K562 (cell line): Measurements from ENCODE around the gene FLAD1. TPM values are rescaled to one million over a fixed set of nuclear protein-coding genes. Genes with fewer than 3 reads are reported as not detected.
A peak's percentile ranks its signal among the peaks of the same experiment; 100 is the strongest.

Source experiments
- CCNT2 ChIP-seq: IDR thresholded peaks from 2 replicates; pipeline ENCODE4 v1.6.1; 2011; ENCODE audit warnings: borderline replicate concordance, low read depth, mild to moderate bottlenecking, moderate library complexity, mixed read lengths, low read length; ENCODE audit not compliant: insufficient read length; ENCODE audit errors: extremely low read depth
- HNRNPK ChIP-seq: fragments of 200-400 bp; formaldehyde crosslinking; IDR thresholded peaks from one replicate; pipeline ENCODE4 v1.6.1; 2018; ENCODE audit warnings: mild to moderate bottlenecking, low read depth, low read length; ENCODE audit not compliant: poor library complexity, severe bottlenecking
- MAFK ChIP-seq: IDR thresholded peaks from 2 replicates; pipeline ENCODE4 v1.6.1; 2011; ENCODE audit warnings: low read length, improper control_type of control experiment
- MEF2D ChIP-seq: conservative IDR thresholded peaks from 2 replicates; pipeline ENCODE4 v1.6.1; 2016; ENCODE audit warnings: low read depth, missing genetic modification characterization, missing compliant biosample characterization
- POLR2AphosphoS5 ChIP-seq: IDR thresholded peaks from 2 replicates; pipeline ENCODE4 v1.6.1; 2011; ENCODE audit warnings: mild to moderate bottlenecking, low read depth, low read length, moderate library complexity; ENCODE audit not compliant: control insufficient read depth, insufficient read depth
- PRMT5 ChIP-seq: sonication (generic); formaldehyde crosslinking; IDR thresholded peaks from 2 replicates; pipeline ENCODE4 v1.5.0; 2020; ENCODE audit warnings: missing genetic modification reagents
- RFX1 ChIP-seq: fragments of 450-650 bp; IDR thresholded peaks from 2 replicates; pipeline ENCODE4 v1.6.1; 2016; ENCODE audit warnings: mild to moderate bottlenecking, moderate library complexity
- SMARCA4 ChIP-seq: fragments of 450-650 bp; IDR thresholded peaks from 2 replicates; pipeline ENCODE4 v1.6.1; 2016
- SOX6 ChIP-seq: fragments of 450-650 bp; IDR thresholded peaks from 2 replicates; pipeline ENCODE4 v1.6.1; 2014; ENCODE audit warnings: mild to moderate bottlenecking
- SUPT5H ChIP-seq: fragments of 450-650 bp; IDR thresholded peaks from 2 replicates; pipeline ENCODE4 v1.6.1; 2016
- XRCC4 ChIP-seq: IDR thresholded peaks from one replicate; pipeline ENCODE4 v1.6.1; 2011; ENCODE audit not compliant: insufficient read depth, insufficient read length; ENCODE audit errors: extremely low read depth
- YBX1 ChIP-seq: fragments of 450-650 bp; IDR thresholded peaks from 2 replicates; pipeline ENCODE4 v1.7.1; 2016; ENCODE audit warnings: mild to moderate bottlenecking
- ZNF668 ChIP-seq: fragments of 250-450 bp; sonication (Bioruptor Pico); IDR thresholded peaks from 2 replicates; pipeline ENCODE4 v1.8.0; 2022; ENCODE audit warnings: mild to moderate bottlenecking, inconsistent platforms
- ZNF699 ChIP-seq: fragments of 250-450 bp; sonication (Bioruptor Pico); IDR thresholded peaks from 2 replicates; pipeline ENCODE4 v1.8.0; 2021; ENCODE audit warnings: mild to moderate bottlenecking, moderate library complexity; ENCODE audit not compliant: insufficient replicate concordance
- ZNF75A ChIP-seq: fragments of 450-650 bp; formaldehyde crosslinking; IDR thresholded peaks from 2 replicates; pipeline ENCODE4 v1.4.0; 2020; ENCODE audit warnings: mild to moderate bottlenecking
- polyA plus RNA-seq, 8 experiments: library from polyadenylated mRNA; depleted of rRNA in 4 of 8; stranded (reverse) in 5 of 8; unstranded in 3 of 8; fragments of >200 nt; fragmentation: Nextera tagmentation in 2 of 8; fragmentation: Illumina TruSeq in 1 of 8; extraction: Ambion mirVana in 2 of 8; extraction: Trizol in 1 of 8; gene quantifications; 2 replicates each; pipeline versions ENCODE4 v1.2.1 to v1.2.3, GENCODE V29; 2011 to 2014; ENCODE audit warnings: inconsistent platforms in 1 of 8, missing spikeins in 1 of 8
- total RNA-seq, 7 experiments: library from RNA; depleted of rRNA in 6 of 7; stranded (reverse); fragments of >200 nt in 6 of 7; fragmentation: Illumina TruSeq in 2 of 7; extraction: Trizol in 2 of 7; gene quantifications; 2 replicates each; pipeline versions ENCODE4 v1.2.1 to v1.2.3, GENCODE V29; 2011 to 2021; ENCODE audit warnings: low replicate concordance in 1 of 7
- TF ChIP-seq, protein P1 (sequence below): fragments of 250-450 bp; sonication (Bioruptor Pico); IDR thresholded peaks from 2 replicates; pipeline ENCODE4 v1.5.1; 2021; ENCODE audit warnings: mild to moderate bottlenecking
- TF ChIP-seq, protein P2 (sequence below): fragments of 450-650 bp; IDR thresholded peaks from 2 replicates; pipeline ENCODE4 v1.6.1; 2016; ENCODE audit warnings: borderline replicate concordance
- TF ChIP-seq, protein P3 (sequence below): fragments of 250-450 bp; sonication (Bioruptor Pico); IDR thresholded peaks from 2 replicates; pipeline ENCODE4 v1.5.0; 2021
- TF ChIP-seq, protein P4 (sequence below): fragments of 200-800 bp; sonication (Bioruptor generic); IDR thresholded peaks from 2 replicates; pipeline ENCODE4 v1.6.1; 2016; ENCODE audit warnings: missing genetic modification characterization, missing compliant biosample characterization

Gene FLAD1
- total and polyA plus RNA-seq, 9 of the 15 experiments (the other 6 are each of a cell fraction or from before 2014, with no cell fraction given), result 24.9 to 85.8 (median 67.0) TPM

DNA sequence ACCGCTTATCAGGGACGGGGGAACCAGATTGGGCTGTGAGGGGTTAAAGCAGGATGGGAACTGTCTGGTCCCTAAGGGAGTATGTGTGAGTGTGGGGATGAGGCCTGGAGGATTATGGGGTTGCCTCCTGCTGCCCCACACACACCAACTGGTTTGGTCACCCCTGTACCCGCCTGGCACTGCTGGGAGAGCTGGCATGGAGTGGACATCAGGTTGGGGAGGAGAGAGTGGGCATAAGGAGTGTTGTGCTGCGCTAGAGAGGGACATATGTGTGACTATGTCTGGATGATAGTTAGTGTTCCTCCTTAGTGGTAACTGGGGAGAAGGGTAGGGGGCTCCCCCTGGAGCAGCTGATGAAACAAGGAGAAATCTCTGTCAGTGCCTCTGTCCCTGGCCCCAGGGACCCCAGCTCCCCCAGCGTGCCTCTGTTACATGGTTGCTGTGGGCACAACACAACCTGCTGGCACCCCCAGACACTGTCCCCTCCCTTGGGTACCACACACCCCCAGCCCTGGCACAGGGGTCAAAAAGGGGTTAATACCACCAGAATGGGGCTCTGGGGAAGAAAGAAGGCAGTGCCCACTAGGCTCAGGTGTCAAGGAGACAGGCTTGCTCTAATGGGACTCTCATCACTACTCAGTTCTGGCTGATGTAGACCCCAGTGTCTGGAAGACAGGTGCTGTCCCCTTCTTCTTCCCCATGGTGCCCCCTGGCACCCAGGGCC, 21.4 kb downstream of the FLAD1 start (continued):
- TF ChIP-seq MEF2D (tag), result no peak
- no peak for TF ChIP-seq ZNF668 (CRISPR knock-in tag)
- TF ChIP-seq HNRNPK, result no peak
- no peak for TF ChIP-seq XRCC4
- TF ChIP-seq SMARCA4, result peak; percentile 49; the same call in 1 of the 2 replicates
- TF ChIP-seq, protein P1, sequence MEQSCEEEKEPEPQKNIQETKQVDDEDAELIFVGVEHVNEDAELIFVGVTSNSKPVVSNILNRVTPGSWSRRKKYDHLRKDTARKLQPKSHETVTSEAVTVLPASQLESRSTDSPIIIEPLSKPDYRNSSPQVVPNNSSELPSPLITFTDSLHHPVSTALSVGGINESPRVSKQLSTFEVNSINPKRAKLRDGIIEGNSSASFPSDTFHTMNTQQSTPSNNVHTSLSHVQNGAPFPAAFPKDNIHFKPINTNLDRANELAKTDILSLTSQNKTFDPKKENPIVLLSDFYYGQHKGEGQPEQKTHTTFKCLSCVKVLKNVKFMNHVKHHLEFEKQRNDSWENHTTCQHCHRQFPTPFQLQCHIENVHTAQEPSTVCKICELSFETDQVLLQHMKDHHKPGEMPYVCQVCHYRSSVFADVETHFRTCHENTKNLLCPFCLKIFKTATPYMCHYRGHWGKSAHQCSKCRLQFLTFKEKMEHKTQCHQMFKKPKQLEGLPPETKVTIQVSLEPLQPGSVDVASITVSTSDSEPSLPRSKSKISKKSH (CRISPR knock-in tag), result no peak
- no peak for TF ChIP-seq YBX1
- TF ChIP-seq RFX1, result no peak
- TF ChIP-seq ZNF75A, result no peak
- no peak for TF ChIP-seq ZNF699 (CRISPR knock-in tag)
- TF ChIP-seq, protein P2, sequence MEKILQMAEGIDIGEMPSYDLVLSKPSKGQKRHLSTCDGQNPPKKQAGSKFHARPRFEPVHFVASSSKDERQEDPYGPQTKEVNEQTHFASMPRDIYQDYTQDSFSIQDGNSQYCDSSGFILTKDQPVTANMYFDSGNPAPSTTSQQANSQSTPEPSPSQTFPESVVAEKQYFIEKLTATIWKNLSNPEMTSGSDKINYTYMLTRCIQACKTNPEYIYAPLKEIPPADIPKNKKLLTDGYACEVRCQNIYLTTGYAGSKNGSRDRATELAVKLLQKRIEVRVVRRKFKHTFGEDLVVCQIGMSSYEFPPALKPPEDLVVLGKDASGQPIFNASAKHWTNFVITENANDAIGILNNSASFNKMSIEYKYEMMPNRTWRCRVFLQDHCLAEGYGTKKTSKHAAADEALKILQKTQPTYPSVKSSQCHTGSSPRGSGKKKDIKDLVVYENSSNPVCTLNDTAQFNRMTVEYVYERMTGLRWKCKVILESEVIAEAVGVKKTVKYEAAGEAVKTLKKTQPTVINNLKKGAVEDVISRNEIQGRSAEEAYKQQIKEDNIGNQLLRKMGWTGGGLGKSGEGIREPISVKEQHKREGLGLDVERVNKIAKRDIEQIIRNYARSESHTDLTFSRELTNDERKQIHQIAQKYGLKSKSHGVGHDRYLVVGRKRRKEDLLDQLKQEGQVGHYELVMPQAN, result no peak
- TF ChIP-seq SOX6, result 0 out of 2 replicates have a peak, but pooled peaks have one; percentile 18
- TF ChIP-seq CCNT2, result no peak
- TF ChIP-seq, protein P3, sequence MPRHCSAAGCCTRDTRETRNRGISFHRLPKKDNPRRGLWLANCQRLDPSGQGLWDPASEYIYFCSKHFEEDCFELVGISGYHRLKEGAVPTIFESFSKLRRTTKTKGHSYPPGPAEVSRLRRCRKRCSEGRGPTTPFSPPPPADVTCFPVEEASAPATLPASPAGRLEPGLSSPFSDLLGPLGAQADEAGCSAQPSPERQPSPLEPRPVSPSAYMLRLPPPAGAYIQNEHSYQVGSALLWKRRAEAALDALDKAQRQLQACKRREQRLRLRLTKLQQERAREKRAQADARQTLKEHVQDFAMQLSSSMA (CRISPR knock-in tag), result peak; percentile 59; the same call in 1 of the 2 replicates
- no peak for TF ChIP-seq MAFK
- TF ChIP-seq SUPT5H, result peak; percentile 31; the same call in 1 of the 2 replicates
- TF ChIP-seq POLR2AphosphoS5, result no peak
- TF ChIP-seq, protein P4, sequence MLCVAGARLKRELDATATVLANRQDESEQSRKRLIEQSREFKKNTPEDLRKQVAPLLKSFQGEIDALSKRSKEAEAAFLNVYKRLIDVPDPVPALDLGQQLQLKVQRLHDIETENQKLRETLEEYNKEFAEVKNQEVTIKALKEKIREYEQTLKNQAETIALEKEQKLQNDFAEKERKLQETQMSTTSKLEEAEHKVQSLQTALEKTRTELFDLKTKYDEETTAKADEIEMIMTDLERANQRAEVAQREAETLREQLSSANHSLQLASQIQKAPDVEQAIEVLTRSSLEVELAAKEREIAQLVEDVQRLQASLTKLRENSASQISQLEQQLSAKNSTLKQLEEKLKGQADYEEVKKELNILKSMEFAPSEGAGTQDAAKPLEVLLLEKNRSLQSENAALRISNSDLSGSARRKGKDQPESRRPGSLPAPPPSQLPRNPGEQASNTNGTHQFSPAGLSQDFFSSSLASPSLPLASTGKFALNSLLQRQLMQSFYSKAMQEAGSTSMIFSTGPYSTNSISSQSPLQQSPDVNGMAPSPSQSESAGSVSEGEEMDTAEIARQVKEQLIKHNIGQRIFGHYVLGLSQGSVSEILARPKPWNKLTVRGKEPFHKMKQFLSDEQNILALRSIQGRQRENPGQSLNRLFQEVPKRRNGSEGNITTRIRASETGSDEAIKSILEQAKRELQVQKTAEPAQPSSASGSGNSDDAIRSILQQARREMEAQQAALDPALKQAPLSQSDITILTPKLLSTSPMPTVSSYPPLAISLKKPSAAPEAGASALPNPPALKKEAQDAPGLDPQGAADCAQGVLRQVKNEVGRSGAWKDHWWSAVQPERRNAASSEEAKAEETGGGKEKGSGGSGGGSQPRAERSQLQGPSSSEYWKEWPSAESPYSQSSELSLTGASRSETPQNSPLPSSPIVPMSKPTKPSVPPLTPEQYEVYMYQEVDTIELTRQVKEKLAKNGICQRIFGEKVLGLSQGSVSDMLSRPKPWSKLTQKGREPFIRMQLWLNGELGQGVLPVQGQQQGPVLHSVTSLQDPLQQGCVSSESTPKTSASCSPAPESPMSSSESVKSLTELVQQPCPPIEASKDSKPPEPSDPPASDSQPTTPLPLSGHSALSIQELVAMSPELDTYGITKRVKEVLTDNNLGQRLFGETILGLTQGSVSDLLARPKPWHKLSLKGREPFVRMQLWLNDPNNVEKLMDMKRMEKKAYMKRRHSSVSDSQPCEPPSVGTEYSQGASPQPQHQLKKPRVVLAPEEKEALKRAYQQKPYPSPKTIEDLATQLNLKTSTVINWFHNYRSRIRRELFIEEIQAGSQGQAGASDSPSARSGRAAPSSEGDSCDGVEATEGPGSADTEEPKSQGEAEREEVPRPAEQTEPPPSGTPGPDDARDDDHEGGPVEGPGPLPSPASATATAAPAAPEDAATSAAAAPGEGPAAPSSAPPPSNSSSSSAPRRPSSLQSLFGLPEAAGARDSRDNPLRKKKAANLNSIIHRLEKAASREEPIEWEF (CRISPR knock-in tag), result no peak
- TF ChIP-seq PRMT5 (CRISPR knock-in tag), result no peak
